Psoas muscle (tissue), 8 donors: ENCODE measurements around the gene KLRC3. TPM values are rescaled to one million over a fixed set of nuclear protein-coding genes. Genes with fewer than 3 reads are reported as not detected.
"Not testable (repeated sequence)": the region's sequence is repeated elsewhere in the genome, so short reads cannot be mapped to it uniquely, and the experiment has no call there.

Source experiments
- ATAC-seq, 4 donors: fragments of 200-7000 bp; cut with Tn5 transposase; one replicate each; pipeline ENCODE4 v1.9.1; 2020; ENCODE audit warnings: moderate library complexity in 3 of 4, mild to moderate bottlenecking in 2 of 4
- DNase-seq, 2 donors: peaks; one replicate each; pipeline ENCODE4 v3.0.0-alpha.2; 2020
- H3K27ac ChIP-seq: fragments of 200-600 bp; one replicate; pipeline ENCODE4 v1.8.0; 2022
- H3K27me3 ChIP-seq, 3 donors: fragments of 200-600 bp in 1 of 3; one replicate each; pipeline versions ENCODE4 v1.6.1 to v1.8.0; 2013 to 2022; ENCODE audit warnings: low read length in 2 of 3, mild to moderate bottlenecking in 2 of 3, moderate library complexity in 1 of 3; ENCODE audit not compliant: insufficient read depth in 3 of 3
- H3K36me3 ChIP-seq, 2 donors: fragments of 200-600 bp in 1 of 2; one replicate each; pipeline versions ENCODE4 v1.6.1 to v1.8.0; 2013 to 2022; ENCODE audit warnings: low read depth in 1 of 2, mild to moderate bottlenecking in 1 of 2, moderate library complexity in 1 of 2; ENCODE audit not compliant: insufficient read depth in 1 of 2
- H3K4me1 ChIP-seq: fragments of 200-600 bp; one replicate; pipeline ENCODE4 v1.8.0; 2022
- H3K4me3 ChIP-seq: fragments of 200-600 bp; one replicate; pipeline ENCODE4 v1.8.0; 2022; ENCODE audit warnings: mild to moderate bottlenecking
- H3K9me3 ChIP-seq: fragments of 200-600 bp; one replicate; pipeline ENCODE4 v1.8.0; 2022
- WGBS, 3 donors: extraction: QIAGEN DNeasy Blood & Tissue Kit; methylation state at CpG; one replicate each; pipeline versions ENCODE4 v1.1.6 to v1.1.7; 2013; 5-methylcytosine and 5-hydroxymethylcytosine counted together
- intact Hi-C, 2 donors: fragments of 100-400 bp; cut with DNase I; formaldehyde crosslinking; loops; one replicate each; pipeline versions ENCODE4 v1.11.0 to v1.14.2; 2022
- polyA plus RNA-seq, 3 donors: library from polyadenylated mRNA; stranded (reverse); fragments of 200-250 nt; gene quantifications; one replicate each; pipeline ENCODE4 v1.2.3, GENCODE V29; 2013
- total RNA-seq, 4 donors: library from RNA; stranded (reverse); fragmentation: NEBNext Ultra II Directional in 2 of 4; extraction: Animal tissue kit (Norgen Biotek cat#: 25700) in 2 of 4; gene quantifications; one replicate each; pipeline versions ENCODE4 v1.2.1 to v1.2.4, GENCODE V29; 2021 to 2023
- TF ChIP-seq, protein P1 (sequence below): fragments of 200-600 bp; IDR thresholded peaks from one replicate; pipeline ENCODE4 v1.8.0; 2022; ENCODE audit warnings: antibody characterized with exemption
- donor health status: healthy with polysubstance abuse.
- donor health status: DM: no; HTN: no; CAD: no; lungs with moderate emphysema.
- donor health status: Bipolar disorder and iron deficiency.
- donor health status: healthy.
- donor health status: DM: yes; HTN: yes; CAD: no.
- donor health status: DM: no; HTN: no; CAD: no.
- donor health status: DM: no; HTN: no; CAD: no.
- donor health status: DM: yes; HTN: yes; CAD: no.

The KLRC3 gene
- total and polyA plus RNA-seq, 7 donors, result not detected

GRCh38 chr12:10386857-10387256 lies 33.5 kb downstream of the KLRC3 start:
- no peak for DNase-seq

GRCh38 chr12:10385166-10385613 lies 35.2 kb downstream of the KLRC3 start:
- Histone ChIP-seq H3K27ac (no peak overlapping the region), H3K9me3 (peaks cover 5% of the 10 kb centered on the region), H3K36me3 (no peaks in the 10 kb centered on the region), H3K4me1 (no peaks in the 10 kb centered on the region), H3K4me3 (no peak overlapping the region), H3K27me3 (no peaks in the 10 kb centered on the region)
- TF ChIP-seq, protein P1, sequence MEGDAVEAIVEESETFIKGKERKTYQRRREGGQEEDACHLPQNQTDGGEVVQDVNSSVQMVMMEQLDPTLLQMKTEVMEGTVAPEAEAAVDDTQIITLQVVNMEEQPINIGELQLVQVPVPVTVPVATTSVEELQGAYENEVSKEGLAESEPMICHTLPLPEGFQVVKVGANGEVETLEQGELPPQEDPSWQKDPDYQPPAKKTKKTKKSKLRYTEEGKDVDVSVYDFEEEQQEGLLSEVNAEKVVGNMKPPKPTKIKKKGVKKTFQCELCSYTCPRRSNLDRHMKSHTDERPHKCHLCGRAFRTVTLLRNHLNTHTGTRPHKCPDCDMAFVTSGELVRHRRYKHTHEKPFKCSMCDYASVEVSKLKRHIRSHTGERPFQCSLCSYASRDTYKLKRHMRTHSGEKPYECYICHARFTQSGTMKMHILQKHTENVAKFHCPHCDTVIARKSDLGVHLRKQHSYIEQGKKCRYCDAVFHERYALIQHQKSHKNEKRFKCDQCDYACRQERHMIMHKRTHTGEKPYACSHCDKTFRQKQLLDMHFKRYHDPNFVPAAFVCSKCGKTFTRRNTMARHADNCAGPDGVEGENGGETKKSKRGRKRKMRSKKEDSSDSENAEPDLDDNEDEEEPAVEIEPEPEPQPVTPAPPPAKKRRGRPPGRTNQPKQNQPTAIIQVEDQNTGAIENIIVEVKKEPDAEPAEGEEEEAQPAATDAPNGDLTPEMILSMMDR, result no peak
- no peak for DNase-seq
- ATAC-seq, result no peak
- intact Hi-C loops, result no loop called here
- 55 to 71% (median 57%) methylated on average over 2 of the region's 2 CpGs for WGBS, 3 donors

More at GRCh38 chr12:10386857-10387256, 33.5 kb downstream of the KLRC3 start:
- ATAC-seq, result no peak
- WGBS, 3 donors, result 31 to 50% (median 38%) methylated on average over 1 of the region's 1 CpG
- no peak overlapping the region for H3K27ac ChIP-seq
- TF ChIP-seq, protein P1, result no peak
- no peak overlapping the region for H3K4me3 ChIP-seq
- no peaks in the 10 kb centered on the region for H3K4me1 ChIP-seq
- intact Hi-C loops, result no loop called here
- H3K9me3 ChIP-seq, result peaks cover 5% of the 10 kb centered on the region
- no peaks in the 10 kb centered on the region for H3K36me3 ChIP-seq
- no peaks in the 10 kb centered on the region for H3K27me3 ChIP-seq

DNA sequence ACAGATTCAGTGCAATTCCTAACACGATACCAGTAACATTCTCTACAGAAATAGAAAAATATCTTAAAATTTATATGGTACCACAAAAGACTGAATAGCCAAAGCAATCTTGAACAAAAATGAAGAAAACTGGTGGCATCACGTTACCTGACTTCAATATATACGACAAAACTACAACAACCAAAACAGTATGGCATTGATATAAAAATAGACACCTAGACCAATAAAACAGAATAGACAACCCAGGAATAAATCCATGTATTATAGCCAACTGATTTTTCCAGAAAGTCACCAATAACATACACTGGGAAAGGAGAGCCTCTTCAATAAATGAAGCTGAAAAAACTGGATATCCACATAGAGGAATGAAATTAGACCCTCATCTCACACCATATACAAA lies 36.2 kb downstream of the KLRC3 start:
- Histone ChIP-seq H3K36me3 (no peaks in the 10 kb centered on the region), H3K9me3 (peaks cover 5% of the 10 kb centered on the region), H3K4me3 (no peak overlapping the region), H3K4me1 (no peaks in the 10 kb centered on the region), H3K27ac (no peak overlapping the region), H3K27me3 (no peaks in the 10 kb centered on the region)
- TF ChIP-seq, protein P1, result no peak
- DNase-seq (no peak), ATAC-seq (no peak)
- 87 to 93% (median 88%) methylated on average over 3 of the region's 3 CpGs for WGBS, 3 donors
- intact Hi-C loops, result no loop called here

DNA sequence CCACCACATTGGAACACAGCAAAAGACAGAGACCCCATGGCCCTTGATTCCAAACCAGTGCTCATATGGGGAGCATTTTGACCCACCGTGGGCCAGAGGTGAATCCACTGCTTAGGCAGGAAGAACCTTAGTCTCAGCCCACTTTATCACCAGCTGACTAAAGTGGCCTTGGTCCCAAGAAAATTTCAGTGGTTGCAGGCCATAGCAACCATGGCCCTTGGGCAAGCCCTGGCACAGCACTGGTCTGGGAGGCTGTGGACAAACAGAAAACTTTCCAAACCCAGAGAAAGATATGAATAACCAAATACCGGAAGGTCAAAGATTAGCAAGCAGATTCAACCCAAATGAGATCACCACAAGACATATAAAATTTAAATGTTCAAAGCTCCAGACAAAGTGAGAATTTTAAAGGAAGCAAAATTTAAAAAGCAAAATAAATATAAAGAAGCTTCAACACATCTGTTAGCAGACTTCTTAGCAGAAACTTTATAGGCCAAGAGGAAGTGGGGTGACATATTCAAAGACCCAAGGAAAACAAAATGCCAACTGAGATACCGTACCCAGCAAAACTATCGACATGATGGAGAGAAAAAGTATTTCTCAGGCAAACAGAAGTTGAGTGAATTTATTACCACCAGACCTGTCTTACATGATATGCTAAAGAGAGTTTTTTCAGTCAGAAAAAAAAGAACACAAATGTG lies 38.3 kb downstream of the KLRC3 start:
- Histone ChIP-seq H3K27me3 (no peaks in the 10 kb centered on the region), H3K9me3 (peaks cover 5% of the 10 kb centered on the region), H3K4me3 (no peak overlapping the region), H3K36me3 (no peaks in the 10 kb centered on the region), H3K27ac (no peak overlapping the region), H3K4me1 (no peaks in the 10 kb centered on the region)
- 86 to 94% (median 90%) methylated on average over 4 of the region's 4 CpGs for WGBS, 3 donors
- intact Hi-C loops, result no loop called here
- TF ChIP-seq, protein P1, result no peak
- DNase-seq (no peak), ATAC-seq (no peak)

GRCh38 chr12:10378737-10379136 lies 41.7 kb downstream of the KLRC3 start:
- intact Hi-C loops, H3K4me1 ChIP-seq, H3K27ac ChIP-seq, ATAC-seq, DNase-seq, H3K9me3 ChIP-seq, H3K4me3 ChIP-seq, H3K27me3 ChIP-seq, H3K36me3 ChIP-seq: not testable (repeated sequence)
- WGBS, 3 donors, result 80 to 90% (median 85%) methylated on average over 2 of the region's 2 CpGs
